Endodermal cell (in vitro differentiated cells): ENCODE data around the gene FERMT3. TPM values are rescaled to one million over a fixed set of nuclear protein-coding genes. Genes with fewer than 3 reads are reported as not detected.

Experiments used
- DNase-seq: peaks from one replicate; pipeline ENCODE4 v3.0.0-alpha.2; 2017
- H3K27ac ChIP-seq: 2 replicates; pipeline ENCODE4 v1.5.1; 2013; ENCODE audit warnings: mild to moderate bottlenecking, low read depth, low read length, moderate library complexity
- H3K27me3 ChIP-seq: 2 replicates; pipeline ENCODE4 v1.6.1; 2013; ENCODE audit warnings: mild to moderate bottlenecking, low read length, moderate library complexity; ENCODE audit not compliant: insufficient read depth, control insufficient read depth, poor library complexity, severe bottlenecking
- H3K36me3 ChIP-seq: 2 replicates; pipeline ENCODE4 v1.7.0; 2013; ENCODE audit warnings: mild to moderate bottlenecking, low read length, moderate library complexity; ENCODE audit not compliant: control insufficient read depth, insufficient read depth
- H3K4me1 ChIP-seq: one replicate; pipeline ENCODE4 v1.7.0; 2013; ENCODE audit warnings: low read length; ENCODE audit not compliant: control insufficient read depth, insufficient read depth
- H3K4me3 ChIP-seq: 2 replicates; pipeline ENCODE4 v1.5.1; 2013; ENCODE audit warnings: mild to moderate bottlenecking, low read length, moderate library complexity
- H3K9ac ChIP-seq: 2 replicates; pipeline ENCODE4 v1.6.1; 2013; ENCODE audit warnings: mild to moderate bottlenecking, low read length, moderate library complexity; ENCODE audit not compliant: poor library complexity, severe bottlenecking; ENCODE audit errors: extremely low read depth
- H3K9me3 ChIP-seq: 2 replicates; pipeline ENCODE4 v1.6.1; 2013; ENCODE audit warnings: mild to moderate bottlenecking, low read length, moderate library complexity; ENCODE audit not compliant: control insufficient read depth
- H3K27ac Mint-ChIP-seq: 2 replicates; pipeline ENCODE4 v1.8.0; 2020; ENCODE audit warnings: mixed read lengths
- H3K27me3 Mint-ChIP-seq: 2 replicates; pipeline ENCODE4 v1.8.0; 2021; ENCODE audit warnings: mild to moderate bottlenecking, mixed read lengths; ENCODE audit not compliant: insufficient read depth
- H3K36me3 Mint-ChIP-seq: 2 replicates; pipeline ENCODE4 v1.8.0; 2020; ENCODE audit warnings: low read depth, mixed read lengths
- H3K4me1 Mint-ChIP-seq: 2 replicates; pipeline ENCODE4 v1.8.0; 2020; ENCODE audit warnings: mixed read lengths
- H3K4me3 Mint-ChIP-seq: 2 replicates; pipeline ENCODE4 v1.8.0; 2020; ENCODE audit warnings: mild to moderate bottlenecking, moderate library complexity, mixed read lengths
- H3K9me3 Mint-ChIP-seq: 2 replicates; pipeline ENCODE4 v1.8.0; 2020; ENCODE audit warnings: mild to moderate bottlenecking, mixed read lengths
- CTCF ChIP-seq: fragments of 200-600 bp; sonication (generic); conservative IDR thresholded peaks from 2 replicates; pipeline ENCODE4 v1.5.0; 2021; ENCODE audit warnings: antibody characterized with exemption, mild to moderate bottlenecking
- WGBS, 2 experiments: methylation state at CpG; one replicate each; pipeline versions ENCODE4 v1.1.5 to v1.1.7; 2013; ENCODE audit warnings: missing lambda C conversion rate in 2 of 2, mixed read lengths in 1 of 2; ENCODE audit not compliant: insufficient coverage in 1 of 2, insufficient read length in 1 of 2; 5-methylcytosine and 5-hydroxymethylcytosine counted together
- total RNA-seq, 2 donors: library from RNA; stranded (reverse); fragmentation: NEBNext Ultra II Directional in 1 of 2; extraction: Animal tissue kit (Norgen Biotek cat#: 25700) in 1 of 2; gene quantifications; 2 replicates in 1 of 2; 3 replicates in 1 of 2; pipeline ENCODE4 v1.2.1, GENCODE V29; 2021

Gene FERMT3
- total RNA-seq, 2 donors from 2014 or later = 4.2 to 5.3 TPM

- Mint-ChIP-seq H3K9me3 (no peaks in the 10 kb centered on the region), H3K4me1 (peaks cover 13% of the 10 kb centered on the region), H3K27me3 (peaks cover 6% of the 10 kb centered on the region), H3K4me3 (peak overlapping the region; percentile 72), H3K36me3 (no peaks in the 10 kb centered on the region), H3K27ac (peak overlapping the region; percentile 81)
- Histone ChIP-seq H3K9me3 (no peaks in the 10 kb centered on the region), H3K27me3 (no peaks in the 10 kb centered on the region), H3K9ac (peak overlapping the region; percentile 49), H3K4me1 (peaks cover 4% of the 10 kb centered on the region), H3K27ac (no peak overlapping the region), H3K4me3 (peak overlapping the region; percentile 85), H3K36me3 (no peaks in the 10 kb centered on the region)
- no peak for DNase-seq
- 8 to 17% methylated on average over 3 to 8 of the region's 8 CpGs for WGBS, 2 experiments
- TF ChIP-seq CTCF = no peak
Observed at GRCh38 chr11:64230985-64231365, 24.5 kb downstream of the FERMT3 start.

DNA sequence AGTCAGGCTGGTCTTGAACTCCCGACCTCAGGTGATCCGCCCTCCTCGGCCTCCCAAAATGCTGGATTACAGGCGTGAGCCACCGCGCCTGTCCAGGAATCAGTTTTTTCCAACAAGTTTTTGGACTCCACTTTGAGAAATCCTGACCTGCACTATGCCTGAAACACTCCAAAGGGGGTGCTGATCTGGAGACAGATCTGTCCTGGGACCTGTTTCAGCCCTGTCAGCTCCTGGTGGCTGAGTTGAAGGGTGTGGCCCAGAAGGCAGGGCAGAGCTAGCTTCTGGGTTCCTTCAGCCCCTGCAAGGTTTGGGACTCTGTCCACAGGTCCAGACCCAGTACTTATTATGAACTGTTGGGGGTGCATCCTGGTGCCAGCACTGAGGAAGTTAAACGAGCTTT, 25.0 kb downstream of the FERMT3 start:
- WGBS, 2 experiments = 92 to 94% methylated on average over 7 of the region's 7 CpGs
- Histone ChIP-seq H3K4me3 (peak overlapping the region; percentile 85), H3K9ac (no peak overlapping the region), H3K36me3 (no peaks in the 10 kb centered on the region), H3K4me1 (peaks cover 4% of the 10 kb centered on the region), H3K27me3 (no peaks in the 10 kb centered on the region), H3K27ac (no peak overlapping the region), H3K9me3 (no peaks in the 10 kb centered on the region)
- no peaks in the 10 kb centered on the region for H3K36me3 Mint-ChIP-seq
- H3K9me3 Mint-ChIP-seq = no peaks in the 10 kb centered on the region
- no peak overlapping the region for H3K27ac Mint-ChIP-seq
- H3K4me3 Mint-ChIP-seq = peak overlapping the region; percentile 72
- peaks cover 13% of the 10 kb centered on the region for H3K4me1 Mint-ChIP-seq
- no peak for TF ChIP-seq CTCF
- DNase-seq = no peak
- peaks cover 6% of the 10 kb centered on the region for H3K27me3 Mint-ChIP-seq

GRCh38 chr11:64232182-64232966, 25.9 kb downstream of the FERMT3 start:
- Histone ChIP-seq H3K4me1 (no peaks in the 10 kb centered on the region), H3K36me3 (peaks cover 3% of the 10 kb centered on the region), H3K9ac (no peak overlapping the region), H3K27ac (no peak overlapping the region), H3K9me3 (no peaks in the 10 kb centered on the region), H3K4me3 (no peak overlapping the region), H3K27me3 (no peaks in the 10 kb centered on the region)
- peaks cover 10% of the 10 kb centered on the region for H3K4me1 Mint-ChIP-seq
- no peaks in the 10 kb centered on the region for H3K9me3 Mint-ChIP-seq
- peaks cover 6% of the 10 kb centered on the region for H3K27me3 Mint-ChIP-seq
- H3K27ac Mint-ChIP-seq = no peak overlapping the region
- 88 to 92% methylated on average over 5 to 15 of the region's 15 CpGs for WGBS, 2 experiments
- no peak for TF ChIP-seq CTCF
- no peak for DNase-seq
- H3K4me3 Mint-ChIP-seq = peak overlapping the region; percentile 72
- no peaks in the 10 kb centered on the region for H3K36me3 Mint-ChIP-seq
